Eye (tissue), 1 donor: ENCODE data around the gene TMBIM6.
"Not testable (repeated sequence)": the region's sequence is repeated elsewhere in the genome, so short reads cannot be mapped to it uniquely, and the experiment has no call there.

Experiments
- DNase-seq: peaks from one replicate; pipeline ENCODE4 v3.0.0-alpha.2; 2015

Gene TMBIM6

GRCh38 chr12:49777800-49778748 lies 36.7 kb downstream of the TMBIM6 start:
- DNase-seq: peak; percentile 44

GRCh38 chr12:49779581-49779980 lies 38.2 kb downstream of the TMBIM6 start:
- DNase-seq: no peak

- not testable (repeated sequence) for DNase-seq
Observed at GRCh38 chr12:49780914-49781313, 39.6 kb downstream of the TMBIM6 start.

GRCh38 chr12:49783917-49784676 lies 42.7 kb downstream of the TMBIM6 start:
- no peak for DNase-seq

GRCh38 chr12:49784756-49785409 lies 43.5 kb downstream of the TMBIM6 start:
- no peak for DNase-seq

GRCh38 chr12:49787672-49788071 lies 46.3 kb downstream of the TMBIM6 start:
- DNase-seq: no peak

GRCh38 chr12:49789992-49790391 lies 48.6 kb downstream of the TMBIM6 start:
- DNase-seq: no peak

- no peak for DNase-seq
Observed at GRCh38 chr12:49790741-49791555, 49.6 kb downstream of the TMBIM6 start.

GRCh38 chr12:49791700-49792099 lies 50.3 kb downstream of the TMBIM6 start:
- DNase-seq: no peak

- DNase-seq: no peak
Observed at GRCh38 chr12:49792181-49792970, 51.0 kb downstream of the TMBIM6 start.

- no peak for DNase-seq
Observed at GRCh38 chr12:49792976-49793580, 51.7 kb downstream of the TMBIM6 start.

- DNase-seq: no peak
Observed at GRCh38 chr12:49793620-49794019, 52.3 kb downstream of the TMBIM6 start.

- no peak for DNase-seq
Observed at GRCh38 chr12:49794021-49794420, 52.7 kb downstream of the TMBIM6 start.

- DNase-seq: no peak
Observed at GRCh38 chr12:49794811-49795653, 53.7 kb downstream of the TMBIM6 start.

GRCh38 chr12:49795654-49796105 lies 54.3 kb downstream of the TMBIM6 start:
- DNase-seq: no peak

GRCh38 chr12:49796155-49796554 lies 54.8 kb downstream of the TMBIM6 start:
- no peak for DNase-seq

GRCh38 chr12:49796606-49797448 lies 55.5 kb downstream of the TMBIM6 start:
- no peak for DNase-seq

- DNase-seq: no peak
Observed at GRCh38 chr12:49797449-49797776, 56.1 kb downstream of the TMBIM6 start.

GRCh38 chr12:49798248-49798647 lies 56.9 kb downstream of the TMBIM6 start:
- DNase-seq: no peak
